ENCODE data around the gene GPR157. TPM values are rescaled to one million over a fixed set of nuclear protein-coding genes. Genes with fewer than 3 reads are reported as not detected.

The GPR157 gene
- total RNA-seq, 1 experiment from 2014 or later: 7.9 TPM

GRCh38 chr1:9059891-9060744 lies 68.8 kb downstream of the GPR157 start:
- ChIA-PET POLR2A (ENCODE audit: unreplicated experiment) (no interaction called here), CTCF (no interaction called here)
- Histone ChIP-seq H3K4me2 (ENCODE audit: low read length) (no peak overlapping the region), H3K9ac (ENCODE audit: low read length) (no peak overlapping the region), H3K36me3 (ENCODE audit: low read depth, low read length) (no peaks in the 10 kb centered on the region), H3K9me3 (ENCODE audit: low read length) (no peaks in the 10 kb centered on the region), H4K20me1 (ENCODE audit: low read length) (no peaks in the 10 kb centered on the region), H3F3A (ENCODE audit: low read length, unreplicated experiment) (no peaks in the 10 kb centered on the region), H3K27ac (ENCODE audit: low read length) (no peak overlapping the region), H3K79me2 (ENCODE audit: low read length) (no peaks in the 10 kb centered on the region), H3K27me3 (ENCODE audit: low read length) (no peaks in the 10 kb centered on the region), H3K9me2 (replicated peaks; ENCODE audit: low read length) (no peaks in the 10 kb centered on the region), H2AFZ (ENCODE audit: low read length) (no peak overlapping the region), H3K4me3 (ENCODE audit: low read length) (no peak overlapping the region), H3K4me1 (ENCODE audit: insufficient read depth, low read length) (peaks cover 10% of the 10 kb centered on the region; the same call in 1 of the 2 replicates)
- intact Hi-C loops (cut with micrococcal nuclease): no loop called here
- DNase-seq (no peak), ATAC-seq (no peak)
- no TSS peak for BruUV-seq (replicated peaks)
- no peak for TF ChIP-seq EZH2 (IDR thresholded peaks at IDR 0.05; ENCODE audit: low read length, unreplicated experiment)
- TF ChIP-seq EZH2phosphoT487 (IDR thresholded peaks at IDR 0.05; ENCODE audit: borderline replicate concordance, low read length): no peak
- no peak for TF ChIP-seq CTCF (conservative IDR thresholded peaks at IDR 0.05; ENCODE audit: low read depth, low read length)

- H3K79me2 ChIP-seq (ENCODE audit: low read length): no peaks in the 10 kb centered on the region
- no peaks in the 10 kb centered on the region for H3F3A ChIP-seq (ENCODE audit: low read length, unreplicated experiment)
- no peaks in the 10 kb centered on the region for H4K20me1 ChIP-seq (ENCODE audit: low read length)
- no peak overlapping the region for H3K27ac ChIP-seq (ENCODE audit: low read length)
- H3K27me3 ChIP-seq (ENCODE audit: low read length): no peaks in the 10 kb centered on the region
- H3K9me2 ChIP-seq (replicated peaks; ENCODE audit: low read length): no peaks in the 10 kb centered on the region
- intact Hi-C loops (cut with micrococcal nuclease): no loop called here
- DNase-seq: no peak
- no peak for ATAC-seq
- H3K9ac ChIP-seq (ENCODE audit: low read length): no peak overlapping the region
- BruUV-seq (replicated peaks): no TSS peak
- peaks cover 10% of the 10 kb centered on the region; the same call in 1 of the 2 replicates for H3K4me1 ChIP-seq (ENCODE audit: insufficient read depth, low read length)
- no peaks in the 10 kb centered on the region for H3K9me3 ChIP-seq (ENCODE audit: low read length)
- 0 out of 2 replicates have a peak, but pooled peaks have one; percentile 20 for TF ChIP-seq CTCF (conservative IDR thresholded peaks at IDR 0.05; ENCODE audit: low read depth, low read length)
- TF ChIP-seq EZH2 (IDR thresholded peaks at IDR 0.05; ENCODE audit: low read length, unreplicated experiment): no peak
- TF ChIP-seq EZH2phosphoT487 (IDR thresholded peaks at IDR 0.05; ENCODE audit: borderline replicate concordance, low read length): no peak
- H3K36me3 ChIP-seq (ENCODE audit: low read depth, low read length): no peaks in the 10 kb centered on the region
- ChIA-PET CTCF (interaction anchor here (0.6 kb wide), 1 partner anchor 57 kb away, joined by 3 read pairs; no protein-coding TSS in a partner anchor), POLR2A (ENCODE audit: unreplicated experiment) (no interaction called here)
- H3K4me2 ChIP-seq (ENCODE audit: low read length): no peak overlapping the region
- H2AFZ ChIP-seq (ENCODE audit: low read length): no peak overlapping the region
- H3K4me3 ChIP-seq (ENCODE audit: low read length): no peak overlapping the region
Measured at GRCh38 chr1:9058465-9058864, 70.4 kb downstream of the GPR157 start.

- TF ChIP-seq EZH2phosphoT487 (IDR thresholded peaks at IDR 0.05; ENCODE audit: borderline replicate concordance, low read length): no peak
- TF ChIP-seq CTCF (conservative IDR thresholded peaks at IDR 0.05; ENCODE audit: low read depth, low read length): no peak
- no peak for TF ChIP-seq EZH2 (IDR thresholded peaks at IDR 0.05; ENCODE audit: low read length, unreplicated experiment)
- Histone ChIP-seq H3K9me3 (ENCODE audit: low read length) (no peaks in the 10 kb centered on the region), H3K27ac (ENCODE audit: low read length) (no peak overlapping the region), H4K20me1 (ENCODE audit: low read length) (no peaks in the 10 kb centered on the region), H3K4me2 (ENCODE audit: low read length) (no peak overlapping the region), H2AFZ (ENCODE audit: low read length) (no peak overlapping the region), H3K9me2 (replicated peaks; ENCODE audit: low read length) (no peaks in the 10 kb centered on the region), H3K4me3 (ENCODE audit: low read length) (no peak overlapping the region), H3F3A (ENCODE audit: low read length, unreplicated experiment) (no peaks in the 10 kb centered on the region), H3K36me3 (ENCODE audit: low read depth, low read length) (no peaks in the 10 kb centered on the region), H3K9ac (ENCODE audit: low read length) (no peak overlapping the region), H3K79me2 (ENCODE audit: low read length) (no peaks in the 10 kb centered on the region), H3K27me3 (ENCODE audit: low read length) (no peaks in the 10 kb centered on the region), H3K4me1 (ENCODE audit: insufficient read depth, low read length) (peaks cover 10% of the 10 kb centered on the region; the same call in 1 of the 2 replicates)
- intact Hi-C loops (cut with micrococcal nuclease): no loop called here
- DNase-seq (no peak), ATAC-seq (no peak)
- no TSS peak for BruUV-seq (replicated peaks)
- CTCF ChIA-PET: no interaction called here
- POLR2A ChIA-PET (ENCODE audit: unreplicated experiment): no interaction called here
Measured at GRCh38 chr1:9057851-9058250, 71.1 kb downstream of the GPR157 start.
